Vagina (tissue), 2 donors: Measurements from ENCODE around the gene IL13RA1. TPM values are rescaled to one million over a fixed set of nuclear protein-coding genes. Genes with fewer than 3 reads are reported as not detected.
A peak's percentile ranks its signal among the peaks of the same experiment; 100 is the strongest.

Source experiments
- DNase-seq, 2 donors: peaks; one replicate each; pipeline ENCODE4 v3.0.0-alpha.2; 2017; ENCODE audit errors: extremely low spot score in 2 of 2
- H3K27ac ChIP-seq: fragments of 200-600 bp; sonication (generic); one replicate; pipeline ENCODE4 v1.5.1; 2019
- H3K27me3 ChIP-seq: fragments of 200-600 bp; sonication (generic); one replicate; pipeline ENCODE4 v1.5.1; 2019
- H3K36me3 ChIP-seq, 2 donors: fragments of 200-600 bp; sonication (generic); one replicate each; pipeline ENCODE4 v1.5.1; 2017 to 2019
- H3K4me1 ChIP-seq: fragments of 200-600 bp; sonication (generic); one replicate; pipeline ENCODE4 v1.5.1; 2019
- H3K4me3 ChIP-seq, 2 donors: fragments of 200-600 bp; sonication (generic); 1 replicate in 1 of 2; 2 replicates in 1 of 2; pipeline ENCODE4 v1.5.1; 2016 to 2019
- H3K9me3 ChIP-seq: fragments of 200-600 bp; sonication (generic); one replicate; pipeline ENCODE4 v1.5.1; 2019
- POLR2A ChIP-seq, 2 donors: fragments of 450-650 bp; IDR thresholded peaks; one replicate each; pipeline ENCODE4 v1.6.1; 2017; ENCODE audit warnings: antibody characterized with exemption in 2 of 2, mild to moderate bottlenecking in 2 of 2, moderate library complexity in 2 of 2
- POLR2AphosphoS5 ChIP-seq, 2 donors: sonication (generic); formaldehyde crosslinking; IDR thresholded peaks; one replicate each; pipeline ENCODE4 v1.9.0; 2017; ENCODE audit warnings: antibody characterized with exemption in 2 of 2, mild to moderate bottlenecking in 2 of 2, low read depth in 1 of 2; ENCODE audit not compliant: insufficient read depth in 1 of 2
- intact Hi-C: fragments of 100-400 bp; cut with DNase I; formaldehyde crosslinking; loops from one replicate; pipeline ENCODE4 v1.15.1; 2023
- total RNA-seq: library from RNA; depleted of rRNA; stranded (reverse); fragments of >200 nt; gene quantifications from one replicate; pipeline ENCODE4 v1.2.3, GENCODE V29; 2016
- TF ChIP-seq, protein P1 (sequence below), 3 experiments: fragments of 450-650 bp in 2 of 3; fragments of 200-600 bp in 1 of 3; sonication (generic) in 1 of 3; IDR thresholded peaks; one replicate each; pipeline ENCODE4 v1.5.1; 2017 to 2019; ENCODE audit warnings: antibody characterized with exemption in 3 of 3, mild to moderate bottlenecking in 2 of 3, moderate library complexity in 2 of 3

IL13RA1 gene
- total RNA-seq, 1 donor from 2014 or later, result 25.8 TPM

DNA sequence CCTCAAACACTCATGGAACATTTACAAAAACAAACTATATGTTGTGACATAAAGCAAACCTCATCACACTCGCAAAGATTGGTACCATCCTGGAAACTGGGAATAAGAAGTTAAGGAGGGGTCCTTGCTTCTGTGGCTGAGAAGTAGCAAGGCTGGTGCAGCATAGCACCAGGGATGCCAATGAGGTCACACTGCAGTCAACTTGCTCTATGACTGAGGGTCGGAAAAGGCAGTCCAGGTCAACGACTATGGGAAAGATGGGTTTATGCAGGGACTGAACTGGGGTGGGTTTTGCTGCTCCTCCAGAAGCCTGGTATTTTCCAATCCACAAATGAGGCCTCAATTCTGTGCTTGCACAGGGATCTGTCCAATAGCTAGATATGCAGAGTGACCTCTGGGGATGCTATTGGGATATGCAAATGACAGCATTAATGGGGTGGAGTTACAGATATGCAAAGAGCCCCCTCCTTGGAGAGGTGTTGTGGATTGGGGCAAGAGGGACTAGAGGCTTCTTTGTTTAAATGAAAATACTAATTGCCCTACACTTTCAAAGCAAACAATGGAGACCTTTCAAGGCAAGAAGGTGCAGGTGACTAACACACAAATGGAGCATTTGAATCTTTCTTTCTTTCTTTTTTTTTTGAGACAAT, 7.2 kb upstream of the IL13RA1 start:
- DNase-seq, result no peak
- Histone ChIP-seq H3K4me3 (no peak overlapping the region), H3K27ac (no peak overlapping the region), H3K4me1 (no peaks in the 10 kb centered on the region), H3K36me3 (no peaks in the 10 kb centered on the region), H3K9me3 (no peaks in the 10 kb centered on the region), H3K27me3 (no peaks in the 10 kb centered on the region)
- intact Hi-C loops, result no loop called here
- TF ChIP-seq POLR2A (IDR thresholded peaks at IDR 0.05) (no peak), POLR2AphosphoS5 (IDR thresholded peaks at IDR 0.05; ENCODE audit: insufficient read depth in 1 of 2, low read depth in 1 of 2) (no peak)
- TF ChIP-seq, protein P1, sequence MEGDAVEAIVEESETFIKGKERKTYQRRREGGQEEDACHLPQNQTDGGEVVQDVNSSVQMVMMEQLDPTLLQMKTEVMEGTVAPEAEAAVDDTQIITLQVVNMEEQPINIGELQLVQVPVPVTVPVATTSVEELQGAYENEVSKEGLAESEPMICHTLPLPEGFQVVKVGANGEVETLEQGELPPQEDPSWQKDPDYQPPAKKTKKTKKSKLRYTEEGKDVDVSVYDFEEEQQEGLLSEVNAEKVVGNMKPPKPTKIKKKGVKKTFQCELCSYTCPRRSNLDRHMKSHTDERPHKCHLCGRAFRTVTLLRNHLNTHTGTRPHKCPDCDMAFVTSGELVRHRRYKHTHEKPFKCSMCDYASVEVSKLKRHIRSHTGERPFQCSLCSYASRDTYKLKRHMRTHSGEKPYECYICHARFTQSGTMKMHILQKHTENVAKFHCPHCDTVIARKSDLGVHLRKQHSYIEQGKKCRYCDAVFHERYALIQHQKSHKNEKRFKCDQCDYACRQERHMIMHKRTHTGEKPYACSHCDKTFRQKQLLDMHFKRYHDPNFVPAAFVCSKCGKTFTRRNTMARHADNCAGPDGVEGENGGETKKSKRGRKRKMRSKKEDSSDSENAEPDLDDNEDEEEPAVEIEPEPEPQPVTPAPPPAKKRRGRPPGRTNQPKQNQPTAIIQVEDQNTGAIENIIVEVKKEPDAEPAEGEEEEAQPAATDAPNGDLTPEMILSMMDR (IDR thresholded peaks at IDR 0.05), result no peak

DNA sequence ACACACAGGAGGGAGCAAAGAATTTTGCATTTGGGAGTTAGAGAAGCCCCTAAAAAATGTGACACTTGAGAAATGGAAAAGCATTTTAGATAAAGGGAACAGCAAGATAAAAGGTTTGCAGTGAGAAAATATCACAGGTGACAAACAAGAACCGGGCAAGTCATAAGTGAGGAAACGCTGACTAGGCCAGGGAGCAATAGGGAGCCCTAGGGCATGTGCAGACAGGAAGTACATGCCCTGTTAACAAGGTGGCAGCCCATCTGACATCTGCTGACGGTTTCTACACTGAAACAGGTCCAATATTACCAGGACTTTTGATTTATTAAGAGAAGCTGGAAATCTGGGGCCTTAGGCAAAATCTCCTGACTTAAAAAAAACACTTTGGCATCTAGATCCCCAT, 4.0 kb upstream of the IL13RA1 start:
- Histone ChIP-seq H3K27me3 (no peaks in the 10 kb centered on the region), H3K9me3 (no peaks in the 10 kb centered on the region), H3K36me3 (no peaks in the 10 kb centered on the region), H3K4me1 (peaks cover 11% of the 10 kb centered on the region), H3K4me3 (no peak overlapping the region), H3K27ac (no peak overlapping the region)
- intact Hi-C loops, result no loop called here
- no peak for DNase-seq
- TF ChIP-seq POLR2AphosphoS5 (IDR thresholded peaks at IDR 0.05; ENCODE audit: insufficient read depth in 1 of 2, low read depth in 1 of 2) (no peak), POLR2A (IDR thresholded peaks at IDR 0.05) (no peak)
- TF ChIP-seq, protein P1 (IDR thresholded peaks at IDR 0.05), result no peak

DNA sequence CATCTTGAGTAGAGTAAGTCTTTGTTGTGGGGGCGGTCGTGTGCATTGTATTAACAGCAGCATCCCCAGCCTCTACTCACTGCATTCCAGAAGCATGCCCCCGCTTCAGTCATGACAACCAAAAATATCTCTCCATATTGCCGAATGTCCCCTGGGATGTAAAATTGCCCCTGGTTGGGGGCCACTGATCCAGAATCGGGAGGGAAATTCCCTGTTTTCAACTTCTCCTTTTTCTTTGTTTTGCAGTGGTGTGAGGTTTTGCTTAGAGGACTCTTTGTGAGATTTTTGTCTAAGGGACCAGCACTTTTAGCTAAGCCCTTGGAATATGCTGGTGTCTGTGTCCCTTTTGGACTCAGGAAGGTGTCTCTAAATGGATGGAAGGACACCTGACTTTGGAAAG, 3.0 kb upstream of the IL13RA1 start:
- Histone ChIP-seq H3K4me1 (peaks cover 20% of the 10 kb centered on the region), H3K36me3 (no peaks in the 10 kb centered on the region), H3K9me3 (no peaks in the 10 kb centered on the region), H3K4me3 (no peak overlapping the region), H3K27me3 (no peaks in the 10 kb centered on the region), H3K27ac (no peak overlapping the region)
- DNase-seq, result no peak
- intact Hi-C loops, result no loop called here
- TF ChIP-seq, protein P1 (IDR thresholded peaks at IDR 0.05), result no peak
- TF ChIP-seq POLR2A (IDR thresholded peaks at IDR 0.05) (no peak), POLR2AphosphoS5 (IDR thresholded peaks at IDR 0.05; ENCODE audit: insufficient read depth in 1 of 2, low read depth in 1 of 2) (no peak)

DNA sequence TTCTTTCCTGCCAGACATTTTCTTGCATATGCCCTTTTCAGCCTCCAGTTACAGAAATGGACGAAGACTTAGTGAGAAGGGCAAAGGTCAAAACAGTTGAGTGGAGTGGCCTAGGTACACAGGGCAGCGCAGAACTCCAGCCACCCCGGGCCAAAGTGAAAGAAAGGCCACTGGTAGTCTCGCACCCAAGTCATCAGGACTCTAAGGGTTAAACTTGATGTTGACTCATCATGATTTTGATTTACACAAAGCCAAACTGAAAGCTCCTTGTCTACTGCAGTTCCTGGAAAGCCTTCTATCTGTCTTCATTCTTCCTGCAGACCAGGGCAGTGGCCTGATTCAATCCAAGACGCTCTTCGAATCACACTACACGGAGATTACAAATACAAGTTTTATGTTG, 2.6 kb upstream of the IL13RA1 start:
- Histone ChIP-seq H3K4me3 (no peak overlapping the region), H3K27ac (no peak overlapping the region), H3K36me3 (no peaks in the 10 kb centered on the region), H3K27me3 (no peaks in the 10 kb centered on the region), H3K4me1 (peaks cover 21% of the 10 kb centered on the region), H3K9me3 (no peaks in the 10 kb centered on the region)
- intact Hi-C loops, result no loop called here
- DNase-seq, result no peak
- TF ChIP-seq, protein P1 (IDR thresholded peaks at IDR 0.05), result no peak
- TF ChIP-seq POLR2AphosphoS5 (IDR thresholded peaks at IDR 0.05; ENCODE audit: insufficient read depth in 1 of 2, low read depth in 1 of 2) (no peak), POLR2A (IDR thresholded peaks at IDR 0.05) (no peak)

DNA sequence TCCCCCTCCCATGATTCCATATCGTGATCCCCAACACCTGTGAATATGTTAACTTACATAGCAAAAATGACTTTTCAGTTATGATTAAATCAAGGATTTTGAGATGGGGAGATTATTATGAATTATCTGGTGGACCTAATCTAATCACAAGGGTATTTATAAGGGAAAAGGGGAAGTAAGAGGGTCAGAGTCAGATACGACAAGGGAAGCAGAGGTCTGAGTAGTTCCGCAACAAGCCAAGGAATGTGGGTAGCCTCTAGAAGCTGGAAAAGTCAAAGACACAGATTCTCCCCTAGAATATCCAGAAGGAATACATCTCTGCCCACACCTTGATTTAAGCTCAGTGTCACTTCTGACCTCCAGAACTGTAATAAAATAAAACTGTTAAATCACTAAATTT, 1.0 kb upstream of the IL13RA1 start:
- DNase-seq, result no peak
- Histone ChIP-seq H3K4me1 (peaks cover 32% of the 10 kb centered on the region), H3K36me3 (no peaks in the 10 kb centered on the region), H3K4me3 (no peak overlapping the region), H3K9me3 (no peaks in the 10 kb centered on the region), H3K27ac (peak overlapping the region; percentile 82), H3K27me3 (no peaks in the 10 kb centered on the region)
- intact Hi-C loops, result no loop called here
- TF ChIP-seq, protein P1 (IDR thresholded peaks at IDR 0.05), result no peak
- TF ChIP-seq POLR2AphosphoS5 (IDR thresholded peaks at IDR 0.05; ENCODE audit: insufficient read depth in 1 of 2, low read depth in 1 of 2), result no peak
- TF ChIP-seq POLR2A (IDR thresholded peaks at IDR 0.05), result no peak
